B cell (primary cell): ENCODE data around the gene IGFBP7. TPM values are rescaled to one million over a fixed set of nuclear protein-coding genes. Genes with fewer than 3 reads are reported as not detected.

Experiments used
- ATAC-seq: fragments of 200-7000 bp; cut with Tn5 transposase; one replicate; pipeline ENCODE4 v1.10.0; 2021; ENCODE audit warnings: low read depth, mild to moderate bottlenecking, moderate number of reproducible peaks, moderate library complexity
- CTCF ChIA-PET: fragments of 350-600 bp; sonication (Branson Sonifier 250); formaldehyde crosslinking; loops from one replicate; lab custom pipeline; 2021; ENCODE audit warnings: antibody characterized with exemption, inconsistent platforms; lab: Charles Lee
- POLR2A ChIA-PET: fragments of 350-600 bp; sonication (Branson Sonifier 250); formaldehyde crosslinking; loops from one replicate; lab custom pipeline; 2021; ENCODE audit warnings: antibody characterized with exemption; lab: Charles Lee
- DNase-seq: peaks from one replicate; pipeline ENCODE4 v3.0.0; 2013
- H2AFZ ChIP-seq: 2 replicates; pipeline ENCODE4 v1.6.1; 2012; ENCODE audit warnings: mild to moderate bottlenecking, low read depth, low read length; ENCODE audit not compliant: insufficient read depth, poor library complexity, severe bottlenecking
- H3K27ac ChIP-seq, 2 donors: 1 replicate in 1 of 2; 2 replicates in 1 of 2; pipeline ENCODE4 v1.5.1; 2012 to 2013; ENCODE audit warnings: low read length in 2 of 2, mild to moderate bottlenecking in 2 of 2, moderate library complexity in 1 of 2
- H3K27me3 ChIP-seq, 4 experiments: fragments of 200-600 bp in 1 of 4; sonication (generic) in 1 of 4; replicated peaks in 1 of 4; 1 replicate in 2 of 4; 2 replicates in 2 of 4; pipeline versions ENCODE4 v1.6.1 to v1.7.0; 2013 to 2016; ENCODE audit warnings: low read length in 3 of 4, mild to moderate bottlenecking in 2 of 4, mixed read lengths in 1 of 4, moderate library complexity in 1 of 4; ENCODE audit not compliant: insufficient read depth in 4 of 4, control insufficient read depth in 3 of 4; ENCODE audit errors: control extremely low read depth in 1 of 4
- H3K36me3 ChIP-seq, 2 experiments: replicated peaks in 1 of 2; 1 replicate in 1 of 2; 2 replicates in 1 of 2; pipeline versions ENCODE4 v1.6.1 to v1.7.1; 2013; ENCODE audit warnings: low read length in 1 of 2; ENCODE audit not compliant: insufficient read depth in 2 of 2, control insufficient read depth in 1 of 2; ENCODE audit errors: control extremely low read depth in 1 of 2, extremely low read depth in 1 of 2
- H3K4me1 ChIP-seq, 2 donors: fragments of 200-600 bp in 1 of 2; sonication (generic) in 1 of 2; 1 replicate in 1 of 2; 2 replicates in 1 of 2; pipeline versions ENCODE4 v1.5.1 to v1.6.1; 2013 to 2017; ENCODE audit warnings: low read length in 2 of 2; ENCODE audit not compliant: control insufficient read depth in 2 of 2, insufficient read depth in 2 of 2
- H3K4me2 ChIP-seq: replicated peaks from 2 replicates; pipeline ENCODE3; 2012; ENCODE audit warnings: mild to moderate bottlenecking, low read depth, low read length; ENCODE audit not compliant: poor library complexity, severe bottlenecking
- H3K4me3 ChIP-seq, 5 experiments: fragments of 200-600 bp in 1 of 5; sonication (generic) in 1 of 5; 1 replicate in 3 of 5; 2 replicates in 2 of 5; pipeline versions ENCODE4 v1.5.1 to v1.7.0; 2011 to 2016; ENCODE audit warnings: low read length in 4 of 5, mild to moderate bottlenecking in 4 of 5, low read depth in 2 of 5, control low read depth in 1 of 5, moderate library complexity in 1 of 5; ENCODE audit not compliant: insufficient read depth in 1 of 5; ENCODE audit errors: control extremely low read depth in 1 of 5, extremely low read depth in 1 of 5
- H3K79me2 ChIP-seq: fragments of 200-600 bp; sonication (generic); one replicate; pipeline ENCODE4 v1.6.0; 2016; ENCODE audit warnings: low read length; ENCODE audit not compliant: control insufficient read depth, insufficient read depth
- H3K9ac ChIP-seq: fragments of 200-600 bp; sonication (generic); 2 replicates; pipeline ENCODE4 v1.6.1; 2017; ENCODE audit warnings: mild to moderate bottlenecking, low read length, moderate library complexity
- H3K9me3 ChIP-seq, 3 donors: one replicate each; pipeline versions ENCODE4 v1.6.1 to v1.7.1; 2013; ENCODE audit warnings: low read length in 2 of 3; ENCODE audit not compliant: control insufficient read depth in 2 of 3, insufficient read depth in 1 of 3; ENCODE audit errors: control extremely low read depth in 1 of 3
- H4K20me1 ChIP-seq: 2 replicates; pipeline ENCODE4 v1.6.0; 2012; ENCODE audit warnings: mild to moderate bottlenecking, low read length; ENCODE audit not compliant: insufficient read depth, control insufficient read depth, poor library complexity, severe bottlenecking
- H3K27ac Mint-ChIP-seq: one replicate; pipeline ENCODE4 v1.8.0; 2021; ENCODE audit warnings: mixed read lengths
- H3K27me3 Mint-ChIP-seq: one replicate; pipeline ENCODE4 v1.8.0; 2021; ENCODE audit warnings: mixed read lengths
- H3K4me1 Mint-ChIP-seq: one replicate; pipeline ENCODE4 v1.8.0; 2021; ENCODE audit warnings: mixed read lengths
- H3K4me3 Mint-ChIP-seq: one replicate; pipeline ENCODE4 v1.8.0; 2021; ENCODE audit warnings: mixed read lengths
- H3K9me3 Mint-ChIP-seq: one replicate; pipeline ENCODE4 v1.8.0; 2022; ENCODE audit warnings: mixed read lengths; ENCODE audit not compliant: insufficient read depth
- CTCF ChIP-seq: fragments of 200-600 bp; IDR thresholded peaks from one replicate; pipeline ENCODE4 v1.8.0; 2022; ENCODE audit warnings: antibody characterized with exemption, mild to moderate bottlenecking
- EZH2 ChIP-seq: IDR thresholded peaks from 2 replicates; pipeline ENCODE4 v1.6.1; 2012; ENCODE audit warnings: borderline replicate concordance, low read depth, mild to moderate bottlenecking, moderate library complexity, low read length; ENCODE audit not compliant: insufficient read depth, poor library complexity, severe bottlenecking
- WGBS: methylation state at CpG from one replicate; pipeline ENCODE4 v1.1.5; 2013; ENCODE audit warnings: missing lambda C conversion rate; ENCODE audit not compliant: insufficient coverage; 5-methylcytosine and 5-hydroxymethylcytosine counted together
- intact Hi-C: fragments of 100-400 bp; cut with micrococcal nuclease; formaldehyde crosslinking; loops from one replicate; pipeline ENCODE4 v1.10.0; 2022
- polyA plus RNA-seq: library from polyadenylated mRNA; depleted of rRNA; stranded (reverse); fragments of >200 nt; gene quantifications from 2 replicates; pipeline ENCODE4 v1.2.3, GENCODE V29; 2012
- total RNA-seq, 2 donors: library from RNA; stranded (reverse); fragments of 120-200 nt in 1 of 2; gene quantifications; 1 replicate in 1 of 2; 2 replicates in 1 of 2; pipeline versions ENCODE4 v1.2.3 to v1.2.4, GENCODE V29; 2013 to 2022

The IGFBP7 gene
- total and polyA plus RNA-seq, 2 donors (not counting 1 experiment from before 2014, with no cell fraction given) = 0.37 TPM; not detected in 1

GRCh38 chr4:57158221-57158620 lies 48.0 kb upstream of the IGFBP7 start:
- Histone ChIP-seq H3K4me1 (no peaks in the 10 kb centered on the region), H3K27me3 (peaks cover 0 to 4% (median 2%) of the 10 kb centered on the region in 4 experiments), H4K20me1 (no peaks in the 10 kb centered on the region), H3K27ac (no peak overlapping the region), H2AFZ (no peak overlapping the region), H3K36me3 (no peaks in the 10 kb centered on the region), H3K9me3 (no peaks in the 10 kb centered on the region), H3K79me2 (no peaks in the 10 kb centered on the region), H3K4me2 (no peak overlapping the region), H3K9ac (no peak overlapping the region), H3K4me3 (no peak overlapping the region)
- ChIA-PET POLR2A (no interaction called here), CTCF (no interaction called here)
- DNase-seq (no peak), ATAC-seq (no peak)
- 89% methylated on average over 1 of the region's 2 CpGs for whole genome bisulfite sequencing
- Mint-ChIP-seq H3K27me3 (peaks cover 27% of the 10 kb centered on the region), H3K27ac (no peak overlapping the region), H3K4me3 (no peak overlapping the region), H3K9me3 (no peaks in the 10 kb centered on the region), H3K4me1 (peaks cover 1% of the 10 kb centered on the region)
- TF ChIP-seq EZH2 = no peak
- TF ChIP-seq CTCF = no peak
- intact Hi-C loops = no loop called here

- Histone ChIP-seq H3K27me3 (peaks cover 0 to 2% (median 0%) of the 10 kb centered on the region in 4 experiments), H3K9me3 (no peaks in the 10 kb centered on the region), H3K27ac (no peak overlapping the region), H3K4me1 (no peaks in the 10 kb centered on the region), H2AFZ (no peak overlapping the region), H3K36me3 (no peaks in the 10 kb centered on the region), H4K20me1 (no peaks in the 10 kb centered on the region), H3K79me2 (no peaks in the 10 kb centered on the region), H3K9ac (no peak overlapping the region), H3K4me2 (no peak overlapping the region), H3K4me3 (no peak overlapping the region)
- ChIA-PET POLR2A (no interaction called here), CTCF (no interaction called here)
- ATAC-seq = no peak
- intact Hi-C loops = no loop called here
- no peak overlapping the region for H3K27ac Mint-ChIP-seq
- no peaks in the 10 kb centered on the region for H3K4me1 Mint-ChIP-seq
- no peak for DNase-seq
- TF ChIP-seq EZH2 (no peak), CTCF (no peak)
- H3K9me3 Mint-ChIP-seq = no peaks in the 10 kb centered on the region
- no peak overlapping the region for H3K4me3 Mint-ChIP-seq
- WGBS = 90% methylated on average over 5 of the region's 8 CpGs
- H3K27me3 Mint-ChIP-seq = peaks cover 29% of the 10 kb centered on the region
Measured at GRCh38 chr4:57157596-57158137, 47.5 kb upstream of the IGFBP7 start.
